HG03575 (cell line): ENCODE measurements around the gene RNFT2.

ENCODE experiments used
- ATAC-seq: cut with Tn5 transposase; IDR thresholded peaks from one replicate; pipeline ENCODE4 v1.9.1; 2021; ENCODE audit not compliant: unreplicated experiment, insufficient number of reproducible peaks, low FRiP score; ENCODE audit errors: extremely low read depth

Gene RNFT2

DNA sequence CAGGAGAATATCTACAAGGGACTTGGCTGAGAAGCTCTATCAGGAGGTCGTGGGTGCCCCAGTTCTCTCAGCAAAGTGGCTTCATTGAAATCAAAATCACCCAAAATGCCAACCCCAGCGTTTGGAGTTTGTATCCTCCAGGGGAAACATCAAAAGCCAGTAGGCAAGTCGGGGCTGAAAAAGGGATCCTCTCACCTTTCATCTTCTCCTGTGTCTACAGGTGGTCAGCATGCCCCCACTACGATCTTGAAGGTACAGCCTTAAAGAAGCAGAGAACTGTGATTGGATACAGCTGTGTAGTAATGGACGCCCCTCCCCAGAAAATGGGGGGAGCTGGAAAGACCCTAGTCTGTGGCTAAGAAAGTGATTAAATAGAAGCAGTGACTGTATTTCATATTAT lies 121.0 kb downstream of the RNFT2 start:
- no peak for ATAC-seq

DNA sequence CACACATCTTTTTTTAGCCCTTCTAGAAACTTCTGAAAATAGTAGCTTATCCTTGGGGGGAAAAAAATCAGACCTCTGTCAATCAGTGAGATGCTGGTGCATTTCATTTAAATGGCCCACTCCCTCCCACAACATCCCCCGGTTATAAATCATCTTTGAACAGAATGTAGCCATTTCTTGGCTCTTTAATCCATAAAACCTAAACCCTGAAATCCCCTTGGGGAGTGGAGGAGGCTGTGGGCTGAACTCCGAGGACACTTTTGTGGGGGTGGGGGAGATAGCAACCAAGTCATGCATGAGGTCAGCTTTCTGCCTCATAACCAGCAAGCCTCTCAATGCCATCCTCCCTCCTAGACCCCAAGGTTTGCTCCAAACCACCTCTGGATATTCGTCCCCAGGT lies 122.1 kb downstream of the RNFT2 start:
- no peak for ATAC-seq

DNA sequence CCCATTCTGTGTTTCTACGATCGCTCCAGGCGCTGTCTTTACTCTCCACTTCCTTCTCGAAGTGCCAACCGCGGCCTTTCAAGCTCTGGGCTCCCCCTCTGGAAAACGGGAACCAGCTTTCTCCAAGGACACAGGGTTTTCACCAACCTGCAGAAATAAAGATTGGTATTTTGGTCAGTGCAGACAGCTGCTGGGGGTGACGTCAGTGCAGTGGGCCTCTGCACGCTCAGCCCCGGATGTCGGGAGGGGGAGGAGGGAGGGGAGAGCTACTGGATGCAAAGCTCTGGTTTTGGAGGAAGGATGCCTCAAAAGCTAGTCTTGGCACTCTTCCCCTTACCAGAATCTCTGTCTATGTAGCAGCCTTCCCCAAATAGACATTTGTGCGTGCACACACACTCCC lies 123.2 kb downstream of the RNFT2 start:
- no peak for ATAC-seq

DNA sequence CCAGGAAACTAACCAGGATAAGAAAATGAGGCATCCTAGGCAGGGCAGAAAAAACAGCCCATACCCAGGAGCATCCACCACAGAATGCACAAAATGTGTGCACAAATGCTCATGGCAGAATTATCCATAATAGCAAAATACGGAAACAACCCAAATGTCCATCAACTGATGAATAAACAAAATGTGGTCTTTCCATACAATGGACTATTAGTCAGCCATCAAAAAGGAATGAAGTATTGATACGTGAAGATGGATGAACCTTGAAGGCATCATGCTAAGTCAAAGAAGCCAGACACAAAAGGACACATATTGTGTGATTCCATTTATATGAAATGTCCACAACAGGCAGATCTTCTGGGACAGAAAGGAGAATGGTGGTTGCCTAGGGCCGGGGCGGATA lies 124.1 kb downstream of the RNFT2 start:
- no peak for ATAC-seq

DNA sequence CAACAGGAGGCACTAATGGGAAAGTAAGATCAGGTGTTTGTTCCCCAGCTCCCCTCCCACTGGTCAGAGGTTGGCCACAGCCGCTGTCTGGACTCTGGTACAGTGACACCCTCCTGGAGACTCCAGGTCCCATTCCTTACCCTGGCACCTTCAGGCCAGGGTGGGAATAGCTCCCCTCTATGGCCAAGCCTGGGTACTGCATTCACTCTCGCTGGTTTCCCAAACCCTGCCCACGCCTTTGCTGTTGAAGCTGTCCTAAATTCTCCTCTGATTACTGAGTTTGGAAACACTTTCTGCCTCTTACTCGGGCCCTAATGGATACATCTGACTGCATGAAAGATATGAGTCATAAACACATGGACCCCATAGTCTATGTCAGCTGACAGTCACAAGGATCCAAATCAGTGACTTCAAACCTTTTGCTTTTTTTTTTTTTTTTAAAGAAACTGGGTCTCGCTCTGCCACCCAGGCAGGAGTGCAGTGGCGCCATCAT lies 125.2 kb downstream of the RNFT2 start:
- no peak for ATAC-seq

DNA sequence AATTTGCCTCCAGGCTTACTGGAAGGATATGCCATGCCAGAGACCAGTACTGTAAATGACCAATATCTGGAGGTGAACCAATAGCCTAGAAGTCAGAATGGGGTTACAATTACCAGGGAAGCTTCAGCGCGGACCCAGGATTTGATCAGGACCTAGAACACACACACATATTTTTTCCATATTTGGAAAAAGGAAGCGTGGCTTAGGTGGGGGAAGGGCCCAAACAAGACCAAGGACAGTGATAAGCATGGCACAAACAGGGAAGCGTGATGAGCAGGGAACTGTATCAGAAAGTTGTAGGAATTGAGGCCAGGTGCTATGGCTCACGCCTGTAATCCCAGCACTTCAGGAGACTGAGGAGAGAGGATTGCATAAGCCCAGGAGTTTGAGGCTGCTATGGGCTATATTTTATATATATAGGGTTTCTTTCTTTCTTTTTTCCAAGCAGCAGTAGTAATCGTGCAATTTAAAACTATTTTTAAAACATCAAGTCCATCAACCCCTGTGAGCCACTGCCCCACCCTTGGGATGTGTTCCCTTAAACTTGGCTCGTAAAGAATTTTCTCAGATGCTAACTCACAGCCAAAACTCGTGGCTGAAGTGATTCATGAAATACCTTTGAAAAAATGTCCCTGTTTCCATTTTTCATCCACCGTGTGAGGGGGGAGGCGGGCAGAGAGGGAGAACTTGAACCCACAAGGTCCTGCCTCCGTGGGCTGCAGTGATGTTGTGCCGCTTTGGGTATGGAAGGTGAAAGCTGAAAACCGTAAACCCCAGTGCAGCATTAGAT lies 126.5 kb downstream of the RNFT2 start:
- ATAC-seq, result no peak

DNA sequence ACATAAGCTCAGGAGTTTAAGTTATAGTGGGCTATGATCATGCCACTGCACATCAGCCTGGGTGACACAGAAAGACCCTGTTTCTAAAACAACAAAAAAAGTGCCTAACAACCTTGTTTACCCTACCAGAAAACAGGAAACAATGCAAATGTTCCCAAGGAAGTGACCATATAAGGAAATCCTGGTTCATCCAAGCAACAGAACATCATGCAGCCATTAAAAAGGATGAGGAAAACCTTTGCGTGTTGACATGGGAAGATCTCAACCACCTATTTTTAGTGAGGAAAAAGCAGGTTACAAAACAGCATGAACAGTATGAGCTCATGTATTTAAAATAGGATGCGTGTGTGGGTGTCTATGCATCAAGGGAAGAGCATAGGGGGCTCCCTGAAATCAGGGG lies 129.4 kb downstream of the RNFT2 start:
- ATAC-seq, result no peak

DNA sequence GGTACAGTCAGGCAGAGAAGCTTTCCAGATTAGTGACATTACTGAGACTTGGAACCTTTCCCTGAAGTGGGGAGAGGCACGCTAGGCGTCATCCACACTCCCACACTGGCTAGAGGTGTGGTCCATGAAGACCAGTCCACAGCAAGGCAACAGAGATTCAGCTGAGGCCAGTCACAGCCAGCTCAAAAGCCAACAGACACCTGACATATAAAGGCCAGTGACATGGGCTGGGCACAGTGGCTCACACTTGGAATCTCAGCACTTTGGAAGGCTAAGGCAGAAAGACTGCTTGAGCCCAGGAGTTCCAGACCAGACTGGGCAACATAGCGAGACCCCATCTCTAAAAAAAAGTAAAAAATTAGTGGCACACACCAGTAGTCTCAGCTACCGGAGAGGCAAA lies 132.2 kb downstream of the RNFT2 start:
- no peak for ATAC-seq

DNA sequence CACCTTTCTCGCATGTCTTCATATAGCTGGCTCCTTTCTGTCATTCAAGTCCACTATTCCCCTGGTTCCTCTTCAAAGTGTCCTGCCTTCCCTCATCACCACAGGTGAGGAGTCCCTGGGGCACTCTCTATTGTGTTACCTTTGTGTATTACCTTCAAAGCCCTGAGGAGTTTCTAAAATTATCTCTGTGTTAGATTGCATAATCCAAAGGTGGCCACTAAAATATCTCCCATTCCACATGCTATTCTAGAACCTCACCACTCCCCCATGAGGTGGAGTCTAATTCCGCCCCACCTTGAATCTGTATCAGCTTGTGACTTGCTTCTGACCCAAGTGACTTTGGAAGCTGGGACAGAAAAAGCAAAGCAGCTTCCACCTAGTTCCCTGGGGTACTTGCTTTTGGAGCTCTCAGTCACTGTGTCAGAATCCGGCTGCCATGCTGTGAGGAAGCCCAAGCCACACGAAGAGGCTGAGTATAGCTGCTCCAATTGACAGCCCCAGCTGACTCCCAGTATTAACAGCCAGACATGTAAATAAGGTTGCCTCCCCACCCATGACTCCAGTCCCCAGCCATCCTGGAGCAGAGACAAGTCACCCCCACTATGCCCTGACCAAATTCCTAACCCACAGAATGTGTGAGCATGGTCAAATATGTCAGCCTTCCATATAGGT lies 136.3 kb downstream of the RNFT2 start:
- ATAC-seq, result no peak

DNA sequence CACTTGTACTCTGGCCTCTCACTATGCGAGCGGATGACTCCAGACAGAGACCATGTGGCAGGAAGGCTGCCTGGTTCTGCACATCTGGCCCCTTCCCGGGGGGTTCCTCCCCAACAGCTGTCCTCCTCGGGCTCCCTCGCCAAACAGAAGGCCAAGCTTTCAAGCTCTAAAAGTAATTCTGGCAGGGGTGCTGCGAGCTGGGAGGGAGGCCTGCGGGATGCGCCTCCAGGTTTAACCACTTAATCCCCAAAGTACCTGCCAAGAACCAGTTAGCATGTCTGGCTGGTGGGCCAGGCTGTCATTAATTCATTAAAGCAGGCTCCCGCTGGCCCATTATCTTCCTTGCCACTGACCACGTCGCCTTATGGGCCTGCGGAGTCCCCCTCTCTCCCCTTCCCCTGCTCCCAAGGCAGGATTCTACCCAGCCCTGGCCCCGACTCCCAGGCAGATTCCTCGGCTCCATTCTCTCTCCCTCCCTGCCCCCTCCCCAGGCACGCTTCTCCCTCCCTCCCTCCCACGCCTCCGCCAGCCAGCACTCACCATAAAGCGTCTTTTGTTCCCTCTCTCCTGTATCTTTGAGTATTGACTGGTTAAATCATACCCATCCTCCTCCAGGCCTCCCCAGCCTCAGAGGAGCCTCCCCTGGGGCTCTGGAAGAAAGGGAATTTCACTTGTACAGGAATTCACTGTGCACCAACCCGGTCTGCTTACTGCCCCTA lies 138.2 kb downstream of the RNFT2 start:
- ATAC-seq, result no peak

DNA sequence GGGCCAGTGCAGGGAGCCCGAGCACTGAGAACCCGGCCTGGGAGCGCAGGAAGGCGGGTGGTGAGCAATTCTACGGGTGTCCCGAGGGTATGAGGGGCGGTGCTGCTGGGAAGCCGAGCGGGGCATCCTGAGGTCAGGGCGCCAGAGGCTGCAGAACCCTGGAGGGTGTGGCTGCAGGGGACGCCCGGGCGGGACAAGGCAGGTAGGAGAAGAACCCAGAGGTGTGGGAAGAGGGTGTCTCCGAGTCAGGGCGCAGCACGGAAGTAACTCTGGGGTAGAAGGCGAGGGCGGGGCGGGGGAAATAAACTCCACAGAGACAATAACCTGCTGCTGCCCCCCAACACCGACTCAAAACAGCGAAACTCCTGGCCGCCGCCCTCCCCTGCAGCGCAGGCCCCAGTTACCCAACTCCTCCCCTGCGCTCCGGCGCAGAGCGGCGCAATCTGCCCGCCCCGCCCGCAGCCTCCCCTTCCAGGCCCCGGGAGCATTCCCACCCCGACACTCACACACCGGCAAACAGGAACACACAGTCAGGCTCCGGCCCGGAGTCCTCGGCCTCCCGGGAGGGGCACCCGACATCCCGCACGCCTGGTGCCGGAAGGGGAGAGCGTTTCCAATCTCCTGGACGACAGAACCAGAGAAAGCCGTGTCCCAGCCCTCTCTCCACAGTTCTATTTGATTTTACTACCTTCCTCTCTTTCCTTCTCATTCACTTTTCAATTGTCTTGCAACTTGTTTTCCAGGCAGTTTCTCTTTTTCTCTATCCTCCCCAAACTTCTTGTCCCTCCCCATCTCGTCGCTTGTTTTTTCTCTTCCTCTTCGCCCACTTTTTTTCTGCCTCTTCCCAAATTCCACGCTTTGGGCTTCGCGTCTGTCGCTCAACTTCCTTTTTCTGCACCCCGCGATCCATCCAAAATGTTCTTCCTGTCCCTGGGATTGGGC lies 140.7 kb downstream of the RNFT2 start:
- ATAC-seq, result no peak

DNA sequence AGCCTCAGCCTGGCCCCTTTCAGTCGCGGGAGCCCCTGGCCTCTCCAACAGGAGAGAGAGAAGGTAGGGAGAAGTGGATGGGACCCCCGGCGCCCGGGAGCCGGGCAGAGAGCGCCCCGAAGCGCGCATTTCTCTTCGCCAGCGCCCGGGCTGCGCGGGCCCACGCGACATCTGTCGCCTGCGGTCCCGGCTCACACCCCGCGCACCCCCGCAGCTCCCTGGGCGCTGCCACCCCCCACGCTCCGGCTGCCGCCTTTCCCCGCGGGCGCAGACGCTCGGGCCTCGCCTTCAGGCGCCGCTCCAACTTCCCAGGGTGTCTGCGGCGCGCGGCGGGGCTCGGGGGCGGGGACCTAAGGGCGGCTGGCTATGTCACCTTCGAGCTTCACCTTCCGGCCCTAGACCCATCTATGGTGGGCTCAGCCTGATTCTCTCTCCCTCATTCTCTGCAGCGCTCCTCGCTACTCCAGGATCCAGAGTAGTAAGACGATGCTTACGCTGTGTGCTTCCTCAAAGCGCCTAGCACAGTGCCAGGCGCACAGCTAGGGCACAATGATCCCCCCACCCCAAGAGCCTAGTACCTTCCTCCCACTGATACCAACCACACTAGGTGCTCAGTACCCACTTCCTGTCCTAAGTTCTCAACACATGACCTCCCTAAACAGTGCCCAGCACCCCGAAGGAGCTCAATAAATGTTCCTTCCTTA lies 141.5 kb downstream of the RNFT2 start:
- no peak for ATAC-seq

DNA sequence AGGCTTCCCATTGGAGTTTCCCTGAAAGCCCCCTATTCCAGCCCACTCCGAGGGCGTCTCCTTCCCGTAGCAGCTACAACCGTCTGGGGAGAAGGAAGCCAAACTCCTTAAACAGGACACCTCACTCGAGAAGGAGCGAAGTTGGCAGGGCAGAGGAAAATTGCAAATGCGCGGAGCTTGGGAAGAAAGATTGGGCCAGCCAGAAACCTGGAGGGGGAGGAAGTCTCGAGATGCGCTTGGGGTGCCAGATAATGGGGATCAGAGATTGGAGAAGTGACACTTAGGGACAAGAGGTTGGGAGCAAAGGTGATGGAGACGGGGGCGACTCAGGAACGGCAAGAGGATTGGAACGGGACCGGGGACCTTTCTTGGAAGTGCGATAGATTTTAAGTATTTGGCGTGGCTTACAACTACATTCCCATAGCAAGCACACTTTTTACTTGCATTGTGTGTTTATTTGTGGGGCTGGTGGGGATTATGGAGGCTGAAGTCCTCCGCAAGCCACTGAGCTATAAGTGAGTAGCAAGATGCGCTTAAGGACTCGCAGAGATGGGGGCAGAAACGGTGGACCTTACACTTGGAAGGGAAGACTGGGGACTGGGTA lies 142.2 kb downstream of the RNFT2 start:
- ATAC-seq, result no peak

DNA sequence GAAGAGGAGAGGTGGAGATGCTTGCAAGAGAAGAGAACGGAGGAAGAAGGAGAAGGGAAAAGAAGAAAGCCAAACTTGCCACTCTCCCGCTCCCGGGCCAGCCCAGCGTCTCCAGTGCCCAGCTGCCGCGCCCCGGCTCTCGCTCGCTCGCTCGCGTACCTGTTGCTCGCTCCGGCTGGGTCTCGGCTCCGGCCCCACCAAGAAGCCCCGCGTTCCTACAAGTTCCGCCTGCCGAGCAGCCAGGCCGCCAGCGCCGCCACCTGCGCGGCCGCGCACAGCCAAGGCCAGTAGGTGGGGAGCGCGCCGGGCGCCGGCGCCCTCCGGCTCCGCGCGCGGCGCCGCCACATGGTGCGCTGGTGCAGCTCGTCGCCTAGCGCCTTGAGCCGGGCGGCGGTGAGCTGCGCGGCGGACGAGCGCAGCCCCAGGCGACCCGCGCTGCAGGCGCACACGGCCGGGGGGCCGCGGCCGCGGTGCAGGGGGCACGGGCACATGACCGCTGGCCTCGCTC lies 142.8 kb downstream of the RNFT2 start:
- no peak for ATAC-seq

DNA sequence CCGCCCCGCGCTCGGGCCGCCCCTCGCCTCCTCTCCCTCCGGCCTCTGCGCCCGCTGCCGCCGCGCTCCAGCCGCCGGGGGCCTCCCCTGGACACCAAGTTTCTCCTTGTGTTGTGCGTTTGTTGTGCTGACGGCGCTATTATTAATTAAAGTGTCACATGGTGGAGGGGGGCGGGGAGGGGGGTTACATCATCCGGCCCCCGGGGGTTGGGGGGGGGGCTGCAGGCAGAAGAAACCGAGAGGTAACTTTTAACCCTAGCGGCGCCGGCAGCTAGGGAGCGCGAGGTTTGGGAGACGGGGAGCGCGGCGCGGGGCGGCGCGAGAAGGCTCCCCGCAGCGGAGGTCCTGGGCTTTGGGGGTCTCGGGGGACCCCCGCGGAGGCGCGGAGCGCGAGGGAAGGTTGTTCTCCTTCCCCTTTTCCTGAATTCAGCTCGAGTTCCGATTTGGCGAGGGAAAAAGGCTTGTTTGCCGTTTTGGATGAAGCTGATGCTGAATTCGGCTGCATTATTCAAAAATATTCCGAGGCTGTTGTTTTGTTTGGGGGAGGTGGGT lies 143.3 kb downstream of the RNFT2 start, which contains the start of gene HRK:
TSS of gene HRK (minus strand) at position 117 of the 552 bp plus-strand sequence. CDS start 134 bp downstream, outside the sequence.
- ATAC-seq, result no peak

DNA sequence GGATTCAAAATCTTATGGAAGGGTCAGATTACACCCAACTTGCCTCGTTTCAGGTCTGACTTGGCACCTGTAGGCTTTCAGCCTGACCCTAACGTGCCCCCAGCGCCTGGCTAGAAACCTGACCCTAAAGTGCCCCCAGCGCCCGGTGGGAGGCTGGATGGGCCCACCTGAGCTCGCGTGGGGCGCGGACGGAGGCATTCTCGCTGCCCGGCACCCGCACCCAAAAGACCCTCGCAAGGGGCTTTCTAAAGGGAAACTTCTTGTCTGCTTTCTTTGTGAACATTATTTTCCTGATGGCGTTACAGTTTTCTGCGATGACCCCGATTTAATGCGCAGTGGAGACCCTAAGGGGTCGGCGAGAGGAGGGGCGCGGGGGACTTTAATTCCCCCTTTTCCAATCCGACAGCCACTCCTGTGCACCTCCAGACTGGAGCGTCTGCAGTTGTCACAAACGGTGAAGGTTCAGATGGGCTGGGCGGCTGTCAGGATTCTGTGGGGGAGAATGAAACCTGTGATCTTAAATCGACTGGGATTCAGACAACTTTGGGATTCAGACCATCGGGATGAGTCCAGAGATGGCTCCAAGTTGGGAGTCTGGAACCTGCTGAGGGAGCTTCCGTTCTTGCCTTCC lies 143.9 kb downstream of the RNFT2 start:
- ATAC-seq, result no peak

DNA sequence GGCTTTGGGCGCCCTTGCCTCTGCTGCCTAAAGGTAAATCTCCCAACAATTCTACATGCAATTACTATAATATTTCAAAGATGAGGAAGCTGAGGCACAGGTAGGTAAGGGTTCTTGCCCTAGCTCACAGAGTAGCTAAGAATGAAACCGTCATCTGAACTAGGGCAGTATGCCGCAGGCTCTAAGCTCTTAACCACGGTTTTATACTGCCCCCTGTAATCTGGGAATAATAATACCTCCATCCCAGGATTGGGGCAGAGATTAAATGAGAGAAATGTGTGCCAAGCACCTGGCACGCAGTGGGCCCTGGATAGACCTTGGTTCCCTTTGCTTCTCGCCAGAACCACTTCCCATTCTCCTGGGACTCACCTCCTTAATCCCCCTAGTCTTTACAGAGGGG lies 144.6 kb downstream of the RNFT2 start:
- no peak for ATAC-seq
